ENCODE measurements around the gene SSC5D.

SSC5D gene

GRCh38 chr19:55474269-55475265 is 13.7 kb upstream of the SSC5D start:
- no peak for TF ChIP-seq ZNF274 (IDR thresholded peaks at IDR 0.05; ENCODE audit: low read depth, low read length)
- no peak overlapping the region for H3K4me3 ChIP-seq (ENCODE audit: low read length)

GRCh38 chr19:55476100-55476775 is 12.0 kb upstream of the SSC5D start, which contains the start of gene ZNF628:
TSS of gene ZNF628 (plus strand) at chr19:55476617. CDS start at chr19:55479911, 3,294 bp downstream.
- H3K4me3 ChIP-seq (ENCODE audit: low read length), result peak within 1 kb of the TSS; percentile 81
- TF ChIP-seq ZNF274 (IDR thresholded peaks at IDR 0.05; ENCODE audit: low read depth, low read length), result no peak

- H3K4me3 ChIP-seq (ENCODE audit: low read length), result peak overlapping the region; percentile 81; the same call in 1 of the 2 replicates
- no peak for TF ChIP-seq ZNF274 (IDR thresholded peaks at IDR 0.05; ENCODE audit: low read depth, low read length)
Observed at GRCh38 chr19:55477905-55478304, 10.3 kb upstream of the SSC5D start.

DNA sequence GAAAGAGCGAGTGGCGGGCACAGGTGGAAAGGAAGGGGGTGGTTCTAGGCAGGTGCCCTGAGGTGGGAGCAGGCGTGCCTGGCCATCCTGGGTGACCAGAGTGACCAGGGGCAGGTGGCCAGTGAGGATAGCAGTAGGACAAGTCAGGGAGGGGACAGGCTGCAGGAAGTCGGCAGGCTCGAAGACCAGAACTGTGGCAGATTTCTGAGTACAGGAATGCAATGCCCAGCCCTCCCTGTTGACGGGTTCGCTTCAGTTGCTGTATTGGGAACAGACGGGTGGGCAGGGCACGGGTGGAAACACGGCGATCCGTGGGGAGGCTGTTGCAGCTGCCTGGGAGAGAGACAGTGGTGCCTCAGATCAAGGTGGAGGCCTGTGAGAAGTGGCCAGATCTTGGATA is 9.9 kb upstream of the SSC5D start:
- no peak for TF ChIP-seq ZNF274 (IDR thresholded peaks at IDR 0.05; ENCODE audit: low read depth, low read length)
- no peak overlapping the region for H3K4me3 ChIP-seq (ENCODE audit: low read length)

- no peak for TF ChIP-seq ZNF274 (IDR thresholded peaks at IDR 0.05; ENCODE audit: low read depth, low read length)
- no peak overlapping the region for H3K4me3 ChIP-seq (ENCODE audit: low read length)
Observed at GRCh38 chr19:55479045-55479444, 9.2 kb upstream of the SSC5D start.

DNA sequence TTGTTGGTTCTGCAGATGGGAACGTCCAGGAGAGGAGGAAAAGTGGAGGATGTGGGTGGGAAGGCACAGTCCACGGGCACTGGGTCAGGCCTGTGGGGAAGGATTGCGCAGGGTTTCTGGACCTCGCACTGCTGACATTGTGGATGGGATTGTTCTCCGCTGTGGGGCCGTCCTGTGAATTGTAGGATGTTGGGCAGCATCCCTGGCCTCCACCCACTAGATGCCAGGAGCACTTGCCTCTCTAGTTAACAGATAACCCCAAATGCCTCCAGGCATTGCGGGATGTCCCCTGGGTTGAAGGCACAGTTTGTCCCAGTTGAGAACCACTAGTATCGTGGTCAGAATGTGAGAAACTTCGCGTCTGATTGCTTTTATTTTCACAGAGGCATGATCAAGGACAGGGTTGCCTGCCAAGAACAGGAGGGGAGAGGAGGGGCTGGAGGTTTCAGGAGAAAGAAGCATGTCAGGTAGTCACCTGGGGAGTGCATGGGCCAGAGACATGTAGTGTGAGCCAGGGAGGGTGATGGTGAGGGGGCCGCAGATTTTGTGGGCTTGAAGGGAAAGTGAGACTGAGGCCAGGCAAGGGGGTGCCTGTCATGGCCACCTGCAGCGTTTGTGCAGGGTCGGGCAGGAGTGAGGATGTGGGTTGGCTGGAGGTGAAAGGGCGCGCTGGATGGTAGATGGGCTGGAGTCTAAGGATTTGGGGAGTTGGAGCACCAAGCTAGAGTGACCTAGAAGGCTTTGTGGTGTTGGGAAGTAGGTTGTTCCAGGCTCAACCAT is 8.6 kb upstream of the SSC5D start:
- no peak for TF ChIP-seq ZNF274 (IDR thresholded peaks at IDR 0.05; ENCODE audit: low read depth, low read length)
- H3K4me3 ChIP-seq (ENCODE audit: low read length), result no peak overlapping the region

DNA sequence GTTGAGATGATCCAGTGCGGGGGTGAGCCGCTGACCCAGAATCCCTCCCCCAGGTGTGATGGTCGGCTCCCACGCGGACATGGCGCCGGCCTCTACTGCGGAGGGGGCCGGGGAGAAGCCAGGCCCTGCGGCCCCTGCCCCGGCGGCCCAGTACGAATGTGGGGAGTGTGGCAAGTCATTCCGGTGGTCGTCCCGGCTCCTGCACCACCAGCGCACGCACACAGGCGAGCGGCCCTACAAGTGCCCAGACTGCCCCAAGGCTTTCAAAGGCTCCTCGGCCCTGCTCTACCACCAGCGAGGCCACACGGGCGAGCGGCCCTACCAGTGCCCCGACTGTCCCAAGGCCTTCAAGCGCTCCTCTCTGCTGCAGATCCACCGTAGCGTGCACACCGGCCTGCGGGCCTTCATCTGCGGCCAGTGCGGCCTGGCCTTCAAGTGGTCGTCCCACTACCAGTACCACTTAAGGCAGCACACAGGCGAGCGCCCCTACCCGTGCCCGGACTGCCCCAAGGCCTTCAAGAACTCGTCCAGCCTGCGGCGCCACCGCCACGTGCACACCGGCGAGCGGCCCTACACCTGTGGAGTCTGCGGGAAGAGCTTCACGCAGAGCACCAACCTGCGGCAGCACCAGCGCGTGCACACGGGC is 7.0 kb upstream of the SSC5D start:
- H3K4me3 ChIP-seq (ENCODE audit: low read length), result no peak overlapping the region
- no peak for TF ChIP-seq ZNF274 (IDR thresholded peaks at IDR 0.05; ENCODE audit: low read depth, low read length)

DNA sequence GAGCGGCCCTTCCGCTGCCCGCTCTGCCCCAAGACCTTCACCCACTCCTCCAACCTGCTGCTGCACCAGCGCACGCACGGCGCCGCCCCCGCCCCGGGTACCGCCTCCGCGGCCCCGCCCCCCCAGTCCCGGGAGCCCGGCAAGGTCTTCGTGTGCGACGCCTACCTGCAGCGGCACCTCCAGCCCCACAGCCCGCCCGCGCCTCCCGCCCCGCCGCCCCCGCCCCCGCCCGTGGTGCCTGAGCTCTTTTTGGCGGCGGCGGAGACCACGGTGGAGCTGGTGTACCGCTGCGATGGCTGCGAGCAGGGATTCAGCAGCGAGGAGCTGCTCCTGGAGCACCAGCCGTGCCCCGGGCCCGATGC is 6.5 kb upstream of the SSC5D start:
- no peak overlapping the region for H3K4me3 ChIP-seq (ENCODE audit: low read length)
- no peak for TF ChIP-seq ZNF274 (IDR thresholded peaks at IDR 0.05; ENCODE audit: low read depth, low read length)

GRCh38 chr19:55482156-55482961 is 5.9 kb upstream of the SSC5D start:
- H3K4me3 ChIP-seq (ENCODE audit: low read length), result no peak overlapping the region
- no peak for TF ChIP-seq ZNF274 (IDR thresholded peaks at IDR 0.05; ENCODE audit: low read depth, low read length)

DNA sequence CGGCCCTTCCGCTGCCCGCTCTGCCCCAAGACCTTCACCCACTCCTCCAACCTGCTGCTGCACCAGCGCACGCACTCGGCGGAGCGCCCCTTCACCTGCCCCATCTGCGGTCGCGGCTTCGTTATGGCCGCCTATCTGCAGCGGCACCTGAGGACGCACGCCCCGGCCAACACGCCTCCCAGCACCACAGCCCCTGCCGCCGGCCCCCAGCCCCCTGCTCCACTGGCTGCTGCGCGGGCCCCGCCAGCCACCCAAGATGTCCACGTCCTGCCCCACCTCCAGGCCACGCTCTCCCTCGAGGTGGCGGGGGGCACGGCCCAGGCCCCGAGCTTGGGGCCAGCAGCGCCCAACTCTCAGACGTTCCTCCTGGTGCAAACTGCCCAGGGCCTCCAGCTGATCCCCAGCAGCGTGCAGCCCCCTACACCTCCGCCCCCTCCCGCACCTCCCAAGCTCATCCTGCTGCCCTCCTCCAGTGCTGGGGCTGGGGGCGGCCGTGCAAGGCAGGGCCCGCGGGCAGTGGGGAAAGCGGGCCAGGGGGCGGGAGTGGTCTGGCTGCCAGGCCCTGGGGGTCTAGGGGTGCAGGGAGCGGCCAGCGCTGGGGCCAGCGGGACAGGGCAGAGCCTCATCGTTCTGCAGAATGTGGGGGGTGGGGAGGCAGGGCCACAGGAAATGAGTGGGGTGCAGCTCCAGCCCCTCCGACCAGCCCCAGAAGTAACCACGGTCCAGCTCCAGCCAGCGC is 5.1 kb upstream of the SSC5D start:
- TF ChIP-seq ZNF274 (IDR thresholded peaks at IDR 0.05; ENCODE audit: low read depth, low read length), result no peak

GRCh38 chr19:55483706-55484592 is 4.3 kb upstream of the SSC5D start:
- H3K4me3 ChIP-seq (ENCODE audit: low read length), result peak overlapping the region; percentile 79; the same call in 1 of the 2 replicates
- TF ChIP-seq ZNF274 (IDR thresholded peaks at IDR 0.05; ENCODE audit: low read depth, low read length), result no peak

More for the DNA sequence above, 5.1 kb upstream of the SSC5D start:
- H3K4me3 ChIP-seq (ENCODE audit: low read length), result no peak overlapping the region
